HG02970 (cell line): ENCODE measurements around the gene TTC7B.

ENCODE experiments used
- ATAC-seq: cut with Tn5 transposase; IDR thresholded peaks from one replicate; pipeline ENCODE4 v1.9.1; 2021; ENCODE audit warnings: mild to moderate bottlenecking, moderate library complexity, moderate number of reproducible peaks; ENCODE audit not compliant: unreplicated experiment, low FRiP score

Gene TTC7B

DNA sequence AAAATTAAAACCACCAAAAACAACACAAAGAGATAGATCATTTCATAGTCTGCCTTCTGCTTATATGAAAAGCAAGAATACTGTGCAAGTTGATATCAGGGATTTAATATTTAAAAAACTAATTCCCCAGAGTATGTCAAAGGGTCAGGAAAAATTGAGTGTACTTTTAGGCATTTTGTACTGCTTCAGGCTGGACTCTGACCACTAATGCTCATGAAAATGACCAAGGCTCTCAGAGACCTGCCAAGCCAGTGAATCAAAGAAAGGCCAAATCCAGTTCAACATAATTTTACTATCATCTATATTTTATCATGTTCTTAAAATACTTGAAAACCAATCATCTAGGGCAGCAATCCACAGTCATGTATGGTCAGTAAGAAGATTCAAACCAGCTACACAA is 66.0 kb downstream of the TTC7B start:
- no peak for ATAC-seq

DNA sequence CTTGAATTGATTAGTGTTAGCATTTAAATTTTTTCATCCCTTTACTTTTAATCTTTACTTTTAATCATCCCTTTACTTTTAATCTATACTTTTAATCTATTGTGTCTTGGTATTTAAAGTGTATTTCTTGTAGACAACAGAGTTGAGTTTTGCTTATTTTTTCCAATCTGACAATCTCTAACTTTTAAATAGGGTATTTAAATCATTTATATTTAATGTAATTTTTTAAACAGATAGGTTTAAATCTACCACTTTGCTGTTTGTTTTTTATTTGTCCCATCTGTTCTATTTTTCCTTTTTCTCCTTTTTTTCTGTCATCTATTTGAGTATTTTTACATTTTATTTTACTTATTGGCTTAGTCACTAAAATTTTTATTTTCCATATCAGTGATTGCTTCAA is 68.3 kb downstream of the TTC7B start:
- no peak for ATAC-seq

DNA sequence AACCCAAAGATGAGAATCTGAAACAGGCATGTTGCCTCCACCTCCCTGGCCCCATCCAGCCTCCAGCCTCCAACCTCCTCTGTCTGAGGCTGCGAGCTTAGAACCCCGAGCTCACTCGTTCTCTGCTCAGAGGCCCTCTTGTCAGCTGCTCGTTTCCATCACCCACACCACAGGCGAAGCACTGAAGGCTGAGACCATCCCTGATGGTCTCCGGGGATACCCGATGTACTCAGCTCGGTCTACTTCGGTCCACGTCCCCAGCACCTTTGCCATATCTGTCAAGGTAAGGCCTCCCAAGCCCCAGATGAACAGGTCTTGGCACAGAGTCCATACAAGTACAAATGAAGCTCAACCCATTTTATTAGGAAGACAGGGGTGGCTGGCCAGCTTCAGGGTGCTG is 72.4 kb downstream of the TTC7B start:
- no peak for ATAC-seq

- no peak for ATAC-seq
Observed at GRCh38 chr14:90743425-90743824, 72.8 kb downstream of the TTC7B start.

DNA sequence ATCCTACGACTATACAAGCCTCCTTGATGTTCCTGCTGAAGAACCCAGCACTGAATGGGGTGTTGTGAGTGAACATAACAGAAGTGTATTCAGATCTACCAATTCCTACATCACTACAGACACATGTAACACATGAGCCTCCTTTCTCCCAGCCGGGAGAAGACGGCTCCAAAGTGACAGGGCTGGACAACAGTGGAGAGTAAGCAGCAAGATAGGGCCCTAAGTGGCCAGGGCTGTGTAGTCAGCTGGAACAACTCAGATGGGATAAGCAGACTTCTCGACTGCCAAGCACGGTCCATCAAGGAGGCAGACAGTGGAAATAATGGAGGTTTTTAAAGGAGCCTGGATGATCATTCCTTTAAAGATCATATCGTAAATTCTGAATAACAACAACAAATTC is 73.5 kb downstream of the TTC7B start:
- ATAC-seq, result no peak

DNA sequence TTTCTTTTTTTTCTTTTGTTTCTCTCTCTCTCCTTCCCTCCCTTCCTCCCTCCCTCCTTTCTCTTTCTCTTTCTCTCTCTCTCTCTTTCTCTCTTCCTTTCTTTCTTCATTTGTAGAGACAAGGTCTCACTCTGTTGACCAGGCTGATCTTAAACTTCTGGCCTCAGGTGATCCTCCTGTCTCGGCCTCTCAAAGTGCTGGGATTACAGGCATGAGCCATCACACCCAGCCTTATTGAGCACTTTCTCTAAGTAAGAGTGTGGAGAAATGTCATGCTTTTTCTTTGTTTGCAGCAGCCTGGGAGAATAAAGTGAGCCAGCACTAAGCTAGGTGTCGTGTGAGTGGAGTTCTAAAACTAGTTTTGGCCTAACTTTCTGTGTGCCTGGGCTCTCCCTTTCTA is 74.0 kb downstream of the TTC7B start:
- ATAC-seq, result no peak

- no peak for ATAC-seq
Observed at GRCh38 chr14:90741682-90741946, 74.6 kb downstream of the TTC7B start.

GRCh38 chr14:90740946-90741681 is 75.1 kb downstream of the TTC7B start:
- no peak for ATAC-seq

GRCh38 chr14:90740081-90740480 is 76.1 kb downstream of the TTC7B start:
- no peak for ATAC-seq

DNA sequence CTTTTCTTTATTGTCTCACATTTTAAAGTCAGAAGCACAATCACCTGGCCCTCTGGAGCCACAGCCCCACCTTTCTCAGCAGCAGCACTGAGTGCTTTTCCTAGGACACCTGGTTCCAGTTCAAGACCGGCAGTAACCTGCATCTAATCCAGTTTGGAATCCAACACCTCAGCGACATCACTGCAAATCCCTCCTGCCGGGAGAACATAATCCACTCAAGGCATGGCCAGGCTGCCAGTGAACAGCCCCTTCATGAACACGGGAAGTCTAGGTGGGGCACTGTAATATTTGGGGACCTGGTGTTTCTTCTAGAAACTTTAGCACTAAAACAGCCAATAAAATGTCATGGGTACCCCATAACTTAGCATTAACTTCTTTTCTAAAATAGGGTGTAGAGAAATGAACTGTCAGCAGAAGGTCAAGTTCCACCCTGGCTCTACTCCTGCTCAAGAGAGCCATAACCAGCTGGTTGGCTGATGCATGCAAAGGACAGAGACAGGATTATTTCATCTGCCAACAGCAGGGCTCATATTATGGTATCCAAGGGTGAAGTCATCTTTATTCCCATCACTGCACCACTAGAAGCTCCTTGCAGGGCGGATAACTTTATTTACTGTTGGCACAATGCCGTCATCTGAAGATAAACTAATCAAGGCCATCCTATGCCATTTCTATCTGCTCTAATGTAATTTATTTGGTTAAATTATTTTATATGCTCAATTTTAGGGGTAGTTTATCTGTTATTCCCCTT is 76.7 kb downstream of the TTC7B start:
- ATAC-seq, result no peak

DNA sequence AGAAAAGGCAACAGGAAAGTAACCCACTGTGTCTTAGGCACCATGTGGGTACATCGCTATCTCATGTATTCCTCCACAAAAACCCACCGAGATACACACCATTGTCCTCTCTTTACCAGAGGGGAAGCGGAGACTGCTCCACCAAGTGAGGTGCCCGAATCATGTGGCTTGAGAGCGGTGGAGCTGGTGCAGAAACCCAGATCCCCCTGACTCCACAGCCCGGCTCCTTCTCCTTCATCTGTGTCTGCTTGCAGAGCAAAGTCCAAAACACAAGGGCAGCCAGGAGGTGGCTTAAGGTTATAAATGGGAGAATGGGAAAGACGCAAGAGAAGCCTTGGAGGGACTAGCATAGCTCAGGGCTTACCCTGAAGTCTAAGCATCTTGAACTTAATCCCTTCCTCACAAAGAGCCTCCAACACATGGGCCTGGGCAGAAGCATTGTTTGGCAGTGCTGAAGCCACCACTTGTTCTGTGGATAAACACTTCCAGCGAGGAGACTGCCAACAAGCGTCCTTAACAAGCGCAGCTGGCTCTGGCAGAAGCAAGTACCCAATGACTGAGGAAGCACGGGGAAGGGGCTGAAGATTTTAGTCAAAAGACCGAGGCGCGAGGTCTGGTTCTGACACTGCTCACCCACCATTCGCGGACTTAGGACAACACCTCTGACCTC is 83.0 kb downstream of the TTC7B start:
- ATAC-seq, result no peak

- ATAC-seq, result no peak
Observed at GRCh38 chr14:90732718-90733117, 83.5 kb downstream of the TTC7B start.

- no peak for ATAC-seq
Observed at GRCh38 chr14:90732139-90732538, 84.1 kb downstream of the TTC7B start.

GRCh38 chr14:90731487-90731886 is 84.7 kb downstream of the TTC7B start:
- no peak for ATAC-seq

DNA sequence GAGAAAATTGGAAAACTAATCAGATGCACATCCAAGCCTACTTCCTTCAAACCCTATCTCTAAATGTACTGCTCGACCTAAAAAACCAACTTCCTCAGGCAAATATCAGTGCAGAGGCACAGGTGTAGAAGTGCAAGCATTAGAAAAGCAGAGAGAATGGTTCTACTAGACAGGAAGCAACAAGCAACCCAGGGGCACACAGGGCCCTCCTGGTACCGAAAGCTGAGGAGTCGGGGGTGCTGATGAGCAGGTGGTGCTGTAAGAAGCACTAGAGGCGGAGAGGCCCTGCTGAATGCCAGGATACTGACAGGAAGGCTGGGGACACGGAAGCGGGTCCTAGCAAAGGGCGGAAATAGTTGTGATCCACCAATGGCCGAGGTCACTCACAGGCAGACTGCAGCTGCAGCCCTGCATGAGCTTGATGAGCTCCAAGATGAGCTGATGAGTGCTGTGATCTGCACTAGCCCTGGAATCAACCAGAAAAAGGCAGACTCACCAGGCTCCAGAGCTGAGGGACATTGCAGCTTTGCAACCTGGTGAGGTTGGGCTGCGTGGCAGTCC is 85.9 kb downstream of the TTC7B start:
- no peak for ATAC-seq

DNA sequence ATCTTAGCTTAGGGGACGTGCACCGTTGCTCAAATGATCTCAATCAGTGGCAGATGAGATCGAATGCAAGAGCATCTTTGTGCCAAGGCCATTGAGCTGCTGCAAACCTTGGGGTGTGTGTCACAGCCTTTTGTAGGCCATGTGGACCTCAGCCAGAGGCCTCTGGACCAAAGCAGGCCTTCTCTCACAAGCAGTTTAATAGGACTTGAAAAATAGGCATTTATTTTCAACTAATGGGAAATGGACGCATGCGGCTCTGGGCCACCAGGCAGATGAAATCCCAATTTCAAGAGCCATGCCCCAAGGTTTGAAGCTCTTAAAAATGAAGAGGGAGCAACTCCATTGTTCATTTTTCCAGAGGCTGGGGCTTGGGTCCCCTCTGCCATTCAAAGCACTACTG is 87.3 kb downstream of the TTC7B start:
- ATAC-seq, result no peak

DNA sequence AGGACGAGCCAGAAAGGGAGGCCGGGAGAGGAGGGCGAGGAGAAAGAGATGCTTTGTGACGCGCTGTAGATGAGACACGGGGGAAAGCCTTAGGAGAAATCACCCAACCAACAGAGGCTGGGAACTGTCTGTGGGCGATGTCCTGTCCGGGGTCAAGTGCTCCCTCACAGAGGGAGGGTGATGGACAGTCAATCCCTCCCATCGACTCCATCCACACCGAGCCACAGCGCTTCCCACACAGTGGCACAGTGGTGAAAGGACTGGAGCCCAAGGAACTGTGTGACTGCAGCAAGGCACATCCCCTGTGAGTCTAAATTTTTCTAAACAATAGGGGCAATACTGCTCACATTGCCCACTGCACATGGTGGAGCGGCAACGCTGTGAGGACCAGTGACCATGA is 89.1 kb downstream of the TTC7B start:
- no peak for ATAC-seq

- ATAC-seq, result no peak
Observed at GRCh38 chr14:90726656-90727055, 89.6 kb downstream of the TTC7B start.

DNA sequence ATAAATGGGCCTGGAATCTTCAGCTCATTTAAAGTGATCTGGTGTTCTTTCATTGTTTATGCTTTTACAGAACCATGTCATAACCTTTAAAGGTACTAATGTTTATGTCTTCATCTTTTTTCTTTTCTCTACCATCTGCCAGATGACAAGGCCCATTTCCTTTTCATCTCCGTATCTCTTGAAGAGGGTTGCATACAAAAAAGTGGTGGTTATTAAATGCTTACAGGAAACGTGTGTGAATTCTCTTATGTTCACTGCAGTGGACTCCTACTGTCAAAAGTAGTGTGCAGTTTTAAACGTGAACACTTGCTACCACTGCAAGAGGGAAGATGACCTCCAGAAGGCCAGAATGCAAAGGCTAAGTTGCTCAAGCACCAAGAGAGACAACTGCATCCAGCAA is 91.4 kb downstream of the TTC7B start:
- no peak for ATAC-seq

DNA sequence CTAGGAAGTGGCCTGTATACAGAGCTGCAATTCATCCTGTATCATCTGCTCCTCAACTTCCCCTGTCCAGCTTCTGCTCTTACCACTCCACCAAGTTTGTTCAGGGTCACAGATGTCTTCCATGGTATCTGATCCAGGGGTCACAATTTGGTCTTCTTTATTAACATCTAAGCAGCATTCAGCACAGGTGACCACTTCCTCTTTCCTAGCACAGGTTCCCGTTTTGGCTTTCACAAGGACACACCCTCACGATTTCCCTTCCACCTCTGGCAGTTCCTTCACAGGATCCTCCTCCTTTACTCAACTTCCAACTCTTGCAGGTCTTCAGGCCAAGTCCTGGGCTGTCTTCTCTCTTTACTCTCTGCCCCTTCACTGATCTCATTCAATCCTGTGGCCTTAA is 93.6 kb downstream of the TTC7B start:
- ATAC-seq, result no peak

GRCh38 chr14:90721619-90722305 is 94.5 kb downstream of the TTC7B start:
- no peak for ATAC-seq
